SJSA1 (cell line): Measurements from ENCODE around the gene RAP1GDS1. TPM values are rescaled to one million over a fixed set of nuclear protein-coding genes. Genes with fewer than 3 reads are reported as not detected.
"Not testable (repeated sequence)": the region's sequence is repeated elsewhere in the genome, so short reads cannot be mapped to it uniquely, and the experiment has no call there.

Experiments used
- DNase-seq, 2 experiments: peaks; one replicate each; pipeline ENCODE4 v3.0.0-alpha.2; 2015 to 2020; ENCODE audit warnings: low spot score in 2 of 2, low read depth in 1 of 2
- H3K27ac ChIP-seq: fragments of 250-450 bp; sonication (Bioruptor Pico); 2 replicates; pipeline ENCODE4 v1.5.1; 2020; ENCODE audit warnings: mild to moderate bottlenecking, moderate library complexity
- H3K27me3 ChIP-seq: fragments of 250-450 bp; sonication (Bioruptor Pico); replicated peaks from 2 replicates; pipeline ENCODE4 v1.5.1; 2020; ENCODE audit warnings: mild to moderate bottlenecking, moderate library complexity
- H3K36me3 ChIP-seq: fragments of 250-450 bp; sonication (Bioruptor Pico); 2 replicates; pipeline ENCODE4 v1.5.1; 2020; ENCODE audit warnings: mild to moderate bottlenecking
- H3K4me1 ChIP-seq: fragments of 250-450 bp; sonication (Bioruptor Pico); replicated peaks from 2 replicates; pipeline ENCODE4 v1.6.1; 2021; ENCODE audit warnings: mild to moderate bottlenecking
- H3K4me3 ChIP-seq: fragments of 250-450 bp; sonication (Bioruptor Pico); 2 replicates; pipeline ENCODE4 v1.5.1; 2020; ENCODE audit warnings: mild to moderate bottlenecking
- H3K9me3 ChIP-seq: fragments of 250-450 bp; sonication (Bioruptor Pico); replicated peaks from 2 replicates; pipeline ENCODE4 v1.5.1; 2020; ENCODE audit warnings: mild to moderate bottlenecking
- total RNA-seq: library from RNA; depleted of rRNA; stranded (reverse); fragments of >200 nt; shearing (Covaris generic); gene quantifications from 2 replicates; pipeline ENCODE4 v1.2.3, GENCODE V29; 2014

Gene RAP1GDS1
- total RNA-seq, 1 experiment from 2014 or later, result 59.9 TPM

DNA sequence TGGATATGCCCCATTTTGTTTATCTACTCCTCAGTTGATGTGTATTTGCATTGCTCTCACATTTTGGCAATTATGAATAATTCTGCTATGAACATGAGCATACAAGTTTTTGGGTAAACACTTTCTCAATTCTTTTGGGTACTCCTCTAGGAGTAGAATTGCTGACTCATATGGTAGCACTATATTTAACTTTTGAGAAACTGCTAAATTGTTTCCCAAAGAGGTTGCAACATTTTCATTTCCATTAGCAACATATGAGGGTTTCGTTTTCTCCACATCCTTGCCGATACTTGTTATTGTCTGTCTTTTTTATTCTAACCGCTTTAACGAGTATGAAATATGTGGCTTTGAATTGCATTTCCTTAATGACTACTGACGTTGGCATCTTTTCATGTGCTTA, 211.9 kb downstream of the RAP1GDS1 start:
- Histone ChIP-seq H3K9me3 (no peaks in the 10 kb centered on the region), H3K4me3 (no peak overlapping the region), H3K27ac (no peak overlapping the region), H3K4me1 (peaks cover 36% of the 10 kb centered on the region), H3K27me3 (no peaks in the 10 kb centered on the region), H3K36me3 (peaks cover 4% of the 10 kb centered on the region; the same call in 1 of the 2 replicates)
- DNase-seq, result no peak

DNA sequence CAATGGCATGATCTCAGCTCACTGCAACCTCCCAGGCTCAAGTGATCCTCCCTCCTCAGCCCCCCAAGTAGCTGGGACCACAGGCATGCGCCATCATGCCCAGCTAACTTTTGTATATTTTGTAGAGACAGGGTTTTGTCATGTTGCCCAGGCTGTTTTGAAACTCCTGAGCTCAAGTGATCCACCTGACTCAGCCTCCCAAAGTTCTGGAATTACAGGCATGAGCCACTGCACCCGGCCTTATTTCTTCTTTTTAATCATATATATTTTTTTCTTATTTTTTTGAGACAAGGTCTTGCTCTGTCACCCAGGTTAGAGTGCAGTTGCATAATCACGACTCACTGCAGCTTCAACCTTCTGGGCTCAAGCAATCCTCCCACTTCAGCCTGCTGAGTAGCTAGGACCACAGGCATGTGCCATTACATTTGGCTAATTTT, 213.2 kb downstream of the RAP1GDS1 start:
- H3K9me3 ChIP-seq, result no peaks in the 10 kb centered on the region
- no peak overlapping the region for H3K4me3 ChIP-seq
- peaks cover 4% of the 10 kb centered on the region; the same call in 1 of the 2 replicates for H3K36me3 ChIP-seq
- peak overlapping the region; percentile 77 for H3K27ac ChIP-seq
- H3K4me1 ChIP-seq, result peaks cover 24% of the 10 kb centered on the region
- H3K27me3 ChIP-seq, result no peaks in the 10 kb centered on the region
- DNase-seq, result peak; percentile 68 to 75

DNA sequence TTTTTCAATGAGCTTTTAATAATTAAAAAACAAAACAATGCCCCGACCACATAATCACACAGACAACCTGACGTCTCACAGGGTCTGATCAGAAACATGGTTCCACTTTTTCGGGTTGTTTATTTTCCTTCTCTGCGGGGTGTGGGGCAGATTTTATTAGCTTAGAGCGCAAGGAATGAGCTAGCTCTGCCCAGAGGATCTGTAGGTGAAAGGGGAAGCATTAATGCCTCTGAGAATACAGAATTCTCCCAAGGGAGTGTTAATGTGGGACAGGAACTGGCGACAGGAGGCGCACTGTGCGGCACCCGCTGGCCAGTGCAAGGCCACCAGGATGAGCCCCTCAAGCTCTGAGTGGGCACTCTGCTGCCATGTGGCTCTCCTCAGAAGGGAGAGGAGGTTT, 215.7 kb downstream of the RAP1GDS1 start:
- Histone ChIP-seq H3K27me3 (no peaks in the 10 kb centered on the region), H3K27ac (no peak overlapping the region), H3K4me1 (peaks cover 28% of the 10 kb centered on the region), H3K4me3 (no peak overlapping the region), H3K36me3 (0 out of 2 replicates have a peak, but pooled peaks cover 4% of the 10 kb centered on the region), H3K9me3 (no peaks in the 10 kb centered on the region)
- DNase-seq, result no peak

DNA sequence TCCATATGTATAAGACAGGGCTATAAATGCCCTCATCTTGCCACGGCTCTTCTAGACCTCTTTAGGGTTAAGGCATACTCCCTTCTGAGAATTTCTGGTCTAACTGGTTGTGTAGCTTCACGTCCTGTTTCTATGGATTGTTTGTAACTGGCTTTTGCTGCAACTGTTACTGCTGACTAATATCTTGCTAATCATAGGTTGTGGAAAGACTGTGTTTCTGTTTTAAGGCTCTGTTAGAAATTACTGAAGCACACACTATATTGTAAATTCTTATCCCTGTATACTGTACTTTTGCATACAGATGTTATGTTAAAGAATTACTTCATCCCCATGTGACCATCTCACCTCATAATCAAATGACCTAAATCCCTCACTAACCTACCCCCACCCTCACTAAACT, 218.4 kb downstream of the RAP1GDS1 start:
- H3K4me3 ChIP-seq, DNase-seq, H3K27me3 ChIP-seq, H3K9me3 ChIP-seq, H3K27ac ChIP-seq, H3K36me3 ChIP-seq: not testable (repeated sequence)
- H3K4me1 ChIP-seq, result peaks cover 42% of the 10 kb centered on the region

DNA sequence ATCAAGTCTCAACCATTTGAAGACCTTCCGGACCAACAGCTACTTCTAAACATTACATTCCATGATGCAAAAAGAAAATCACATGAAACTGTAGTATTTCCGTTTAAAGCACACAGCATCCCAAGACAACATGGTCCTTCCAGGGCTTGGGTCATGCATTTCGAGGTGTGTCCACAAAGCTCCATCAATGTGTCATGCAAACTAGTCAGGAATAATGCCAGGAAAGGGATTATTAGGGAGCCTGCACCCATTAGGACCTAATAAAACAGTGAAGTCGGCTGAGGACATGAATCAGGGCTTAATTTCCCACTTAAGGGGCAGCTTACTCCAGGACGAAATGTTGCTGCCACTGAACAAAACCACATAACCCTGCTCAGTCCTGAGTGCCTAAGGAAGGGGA, 219.4 kb downstream of the RAP1GDS1 start:
- no peak for DNase-seq
- H3K36me3 ChIP-seq, result no peaks in the 10 kb centered on the region
- no peak overlapping the region for H3K27ac ChIP-seq
- H3K27me3 ChIP-seq, result no peaks in the 10 kb centered on the region
- H3K9me3 ChIP-seq, result no peaks in the 10 kb centered on the region
- H3K4me3 ChIP-seq, result no peak overlapping the region
- peaks cover 39% of the 10 kb centered on the region for H3K4me1 ChIP-seq

DNA sequence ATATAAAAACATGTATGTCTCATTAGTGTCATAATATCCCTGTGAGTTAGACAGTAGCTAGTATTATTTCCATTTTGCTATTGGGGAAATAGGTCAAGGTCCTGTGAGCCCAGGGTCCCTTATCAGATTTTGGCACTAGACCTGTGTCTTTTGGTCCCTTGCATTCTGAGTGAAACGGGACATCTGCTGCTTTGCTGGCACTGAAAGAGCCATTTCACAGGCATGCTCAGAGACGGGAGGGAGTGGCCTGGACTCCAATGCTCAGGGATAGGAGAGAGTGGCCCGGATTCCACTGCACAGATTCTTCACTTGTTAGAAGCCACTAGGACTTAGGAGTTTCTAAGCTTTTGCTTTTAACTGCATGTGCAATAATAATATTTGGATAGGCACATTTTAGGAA, 220.0 kb downstream of the RAP1GDS1 start:
- Histone ChIP-seq H3K4me1 (peaks cover 39% of the 10 kb centered on the region), H3K27me3 (no peaks in the 10 kb centered on the region), H3K27ac (no peak overlapping the region), H3K9me3 (no peaks in the 10 kb centered on the region), H3K36me3 (no peaks in the 10 kb centered on the region), H3K4me3 (no peak overlapping the region)
- no peak for DNase-seq

DNA sequence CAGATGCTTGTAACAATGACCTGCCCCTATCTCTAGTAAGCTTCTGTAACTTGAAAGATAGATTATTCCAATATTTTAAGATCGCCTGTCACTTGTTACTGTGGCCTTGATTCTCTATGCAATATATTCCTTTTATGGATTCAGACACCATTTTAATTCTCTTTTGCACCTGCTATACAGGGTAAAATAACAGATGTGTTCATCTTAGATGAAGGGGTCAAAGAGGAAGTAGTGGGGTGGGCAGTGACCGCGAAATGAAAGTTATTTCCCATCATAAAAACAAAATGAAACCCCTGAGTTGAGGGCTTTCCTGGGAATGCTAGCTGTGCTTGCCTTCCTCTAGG, 221.3 kb downstream of the RAP1GDS1 start:
- Histone ChIP-seq H3K9me3 (no peaks in the 10 kb centered on the region), H3K27ac (peak overlapping the region; percentile 76), H3K4me1 (peaks cover 39% of the 10 kb centered on the region), H3K4me3 (no peak overlapping the region), H3K36me3 (no peaks in the 10 kb centered on the region), H3K27me3 (no peaks in the 10 kb centered on the region)
- no peak for DNase-seq

DNA sequence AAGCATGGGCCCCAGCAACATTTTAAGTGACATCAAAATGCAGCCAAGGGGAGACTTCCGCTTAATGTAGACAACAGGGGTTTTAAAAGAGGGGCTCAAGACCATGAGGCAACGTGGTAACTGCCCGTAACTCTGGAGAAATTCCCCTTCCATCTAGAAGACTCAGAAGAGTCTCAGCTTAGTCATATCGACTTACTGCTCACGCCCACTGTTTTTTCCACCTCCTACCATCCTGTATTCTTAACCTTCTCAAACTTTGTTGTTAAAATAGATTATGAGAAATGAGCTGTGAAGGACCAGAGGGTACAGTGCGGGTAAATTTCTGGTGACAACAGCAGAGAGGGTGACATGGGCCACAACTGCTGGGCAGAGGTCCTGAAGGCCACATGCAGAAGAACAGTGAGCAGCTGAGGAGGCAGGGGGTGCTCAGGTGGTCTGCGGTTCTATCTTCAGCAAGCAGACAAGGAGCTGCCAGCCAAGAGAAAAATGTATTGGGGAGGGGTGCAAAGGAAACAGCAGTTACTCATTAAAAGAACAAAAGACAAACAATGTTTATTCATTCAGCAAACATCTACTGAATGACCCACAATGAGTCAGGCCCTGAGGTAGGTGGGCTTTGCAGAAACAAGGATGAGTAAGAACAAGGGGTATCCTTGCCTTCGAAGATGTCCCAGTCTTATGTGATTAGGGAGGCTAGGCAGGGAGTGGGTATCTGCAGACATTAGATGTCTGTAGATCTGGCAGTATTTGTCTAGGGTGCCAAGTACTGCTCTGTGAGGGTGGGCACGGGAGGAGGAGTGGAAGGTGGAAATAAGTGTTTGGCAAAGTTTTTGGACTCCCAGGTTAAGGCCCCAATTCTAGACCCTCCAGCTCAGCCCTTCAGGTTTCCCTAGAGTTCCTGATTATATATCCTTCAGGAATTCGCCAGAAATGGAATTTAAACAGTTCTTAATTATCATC, 221.9 kb downstream of the RAP1GDS1 start:
- H3K4me3 ChIP-seq, result no peak overlapping the region
- H3K9me3 ChIP-seq, result no peaks in the 10 kb centered on the region
- DNase-seq, result peak; percentile 78 to 90
- peaks cover 39% of the 10 kb centered on the region for H3K4me1 ChIP-seq
- H3K27ac ChIP-seq, result peak overlapping the region; percentile 76
- no peaks in the 10 kb centered on the region for H3K36me3 ChIP-seq
- H3K27me3 ChIP-seq, result no peaks in the 10 kb centered on the region

DNA sequence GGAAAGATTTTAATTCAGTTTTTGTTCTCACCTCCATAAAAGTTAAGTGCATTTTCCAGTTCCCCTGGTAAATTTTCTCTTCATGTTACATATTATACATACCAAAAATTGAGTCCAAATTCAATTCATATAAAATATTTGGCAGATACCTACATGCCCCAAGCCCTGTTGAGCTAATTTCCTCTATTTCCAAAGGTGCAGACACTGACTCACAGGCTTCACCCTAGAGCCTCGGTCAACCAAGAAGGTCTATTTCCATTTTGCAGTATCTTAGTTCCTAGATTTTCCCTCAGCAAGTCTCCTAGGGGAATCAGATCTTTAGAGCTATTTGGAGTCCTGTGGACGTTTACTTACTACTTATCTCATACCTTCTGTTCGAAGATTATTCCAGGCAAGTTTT, 222.8 kb downstream of the RAP1GDS1 start:
- H3K36me3 ChIP-seq, result no peaks in the 10 kb centered on the region
- DNase-seq, result no peak
- peaks cover 39% of the 10 kb centered on the region for H3K4me1 ChIP-seq
- H3K9me3 ChIP-seq, result no peaks in the 10 kb centered on the region
- H3K27ac ChIP-seq, result peak overlapping the region; percentile 76; the same call in 1 of the 2 replicates
- no peaks in the 10 kb centered on the region for H3K27me3 ChIP-seq
- H3K4me3 ChIP-seq, result no peak overlapping the region

DNA sequence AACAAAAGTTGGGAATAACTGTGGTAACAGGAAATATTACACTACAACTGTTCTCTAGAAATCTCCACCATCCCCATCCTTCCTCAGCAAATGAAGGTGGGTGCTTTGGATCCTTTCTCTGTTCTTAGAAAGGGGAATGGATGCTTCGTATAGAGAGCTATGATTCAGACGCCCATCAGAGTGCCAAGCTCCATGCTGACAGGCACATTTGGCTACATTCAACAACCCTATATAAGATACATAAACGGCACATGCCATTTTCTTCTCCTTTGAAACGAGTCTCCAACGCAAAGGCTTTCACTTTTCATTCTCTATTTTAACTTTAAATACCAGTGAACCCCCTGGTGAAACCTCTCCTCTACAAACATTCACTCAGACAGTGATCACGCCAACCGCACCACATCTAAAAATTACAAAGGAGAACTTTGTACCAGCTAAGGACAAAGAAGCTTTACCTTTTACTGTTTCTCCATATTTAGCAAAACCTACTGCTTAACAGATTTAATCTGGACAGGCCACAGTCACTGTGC, 224.7 kb downstream of the RAP1GDS1 start:
- H3K4me3 ChIP-seq, result no peak overlapping the region
- H3K9me3 ChIP-seq, result 0 out of 2 replicates have a peak, but pooled peaks cover 4% of the 10 kb centered on the region
- H3K27ac ChIP-seq, result no peak overlapping the region
- H3K4me1 ChIP-seq, result peaks cover 44% of the 10 kb centered on the region
- peaks cover 2% of the 10 kb centered on the region; the same call in 1 of the 2 replicates for H3K36me3 ChIP-seq
- no peak for DNase-seq
- no peaks in the 10 kb centered on the region for H3K27me3 ChIP-seq

DNA sequence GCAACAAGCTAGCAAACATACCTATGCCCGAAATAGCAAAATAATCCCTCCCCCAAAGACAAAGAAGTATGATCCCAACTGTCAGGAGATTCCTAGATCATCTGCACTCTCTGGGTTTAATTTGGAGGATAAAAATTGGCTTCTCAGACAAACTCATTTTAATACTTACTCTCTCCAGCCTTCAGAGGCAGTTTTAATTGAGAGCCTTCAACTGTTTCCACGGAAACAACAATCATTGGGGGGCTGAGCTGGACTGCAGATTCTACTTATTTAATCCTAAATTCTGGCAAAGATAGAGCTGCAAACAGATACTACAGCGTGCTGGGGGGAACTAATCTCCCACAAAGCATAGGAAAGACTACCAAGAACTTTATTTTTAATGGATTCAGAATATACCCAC, 229.1 kb downstream of the RAP1GDS1 start:
- Histone ChIP-seq H3K4me3 (no peak overlapping the region), H3K36me3 (peaks cover 2% of the 10 kb centered on the region; the same call in 1 of the 2 replicates), H3K27ac (peak overlapping the region; percentile 47), H3K9me3 (0 out of 2 replicates have a peak, but pooled peaks cover 4% of the 10 kb centered on the region), H3K27me3 (no peaks in the 10 kb centered on the region), H3K4me1 (peaks cover 27% of the 10 kb centered on the region)
- DNase-seq, result no peak

DNA sequence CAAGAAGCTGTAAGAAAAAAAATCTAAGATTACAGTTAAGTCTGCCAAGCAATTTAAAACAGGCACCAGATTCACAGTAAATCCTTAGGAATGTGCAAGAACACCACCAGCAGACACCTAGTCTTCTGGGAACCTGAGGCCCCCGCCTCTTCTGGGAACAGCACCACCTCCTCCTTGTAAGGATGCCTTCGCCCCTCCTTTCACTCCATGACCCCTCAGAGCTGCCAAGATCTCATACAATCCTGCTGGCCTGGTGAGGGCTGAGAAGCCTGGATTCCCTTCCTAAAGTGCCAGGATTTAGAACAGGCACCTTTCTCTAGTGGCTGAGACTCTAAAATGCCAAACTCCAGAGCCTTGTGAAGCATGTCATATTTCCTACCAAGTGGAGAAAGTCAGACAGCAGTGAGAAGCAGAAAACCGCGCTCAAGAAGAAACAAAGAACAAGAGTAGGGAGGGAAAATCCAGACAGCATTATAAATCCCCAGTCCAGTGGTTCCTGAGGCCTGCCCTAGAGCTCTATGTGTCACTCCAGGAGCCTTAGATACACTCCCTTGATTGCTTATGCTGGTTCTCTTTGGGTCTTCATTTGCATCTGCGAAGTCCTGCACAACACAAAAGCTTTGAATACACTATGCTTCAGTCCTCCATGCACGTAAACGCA, 230.8 kb downstream of the RAP1GDS1 start:
- Histone ChIP-seq H3K4me1 (peaks cover 27% of the 10 kb centered on the region), H3K4me3 (no peak overlapping the region), H3K36me3 (peaks cover 2% of the 10 kb centered on the region; the same call in 1 of the 2 replicates), H3K27ac (peak overlapping the region; percentile 47), H3K9me3 (0 out of 2 replicates have a peak, but pooled peaks cover 4% of the 10 kb centered on the region), H3K27me3 (no peaks in the 10 kb centered on the region)
- peak; percentile 29 to 53 for DNase-seq

DNA sequence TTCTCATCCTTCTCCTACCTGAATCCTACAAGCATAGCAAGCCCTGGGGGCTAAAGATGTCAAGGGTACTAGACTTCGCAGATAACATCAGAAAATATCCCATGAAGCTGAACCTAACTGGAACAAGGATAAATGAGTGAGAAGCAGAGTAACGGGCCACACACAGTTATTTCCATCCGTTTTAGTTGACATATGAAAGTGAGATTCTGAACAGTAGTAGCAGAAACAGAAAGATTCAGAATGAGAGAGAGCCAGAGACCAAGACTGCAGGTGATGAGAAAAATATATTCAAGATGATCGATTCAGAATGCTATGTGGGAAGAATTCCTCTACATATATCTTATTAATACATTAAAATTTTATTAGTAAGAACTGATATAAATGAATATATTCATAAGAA, 232.1 kb downstream of the RAP1GDS1 start:
- DNase-seq, result no peak
- Histone ChIP-seq H3K9me3 (0 out of 2 replicates have a peak, but pooled peaks cover 4% of the 10 kb centered on the region), H3K4me1 (peaks cover 27% of the 10 kb centered on the region), H3K4me3 (no peak overlapping the region), H3K27ac (no peak overlapping the region), H3K27me3 (no peaks in the 10 kb centered on the region), H3K36me3 (peaks cover 2% of the 10 kb centered on the region; the same call in 1 of the 2 replicates)
